Central memory CD8-positive, alpha-beta T cell (primary cell): ENCODE results near the gene OR13C5.
"Not testable (repeated sequence)": the region's sequence is repeated elsewhere in the genome, so short reads cannot be mapped to it uniquely, and the experiment has no call there.

Experiments
- ATAC-seq: fragments of 150-1000 bp; cut with Tn5 transposase; replicated peaks from 2 replicates; pipeline ENCODE4 v1.10.0; 2022; ENCODE audit warnings: mild to moderate bottlenecking, moderate FRiP score, moderate number of reproducible peaks; ENCODE audit not compliant: poor library complexity, severe bottlenecking; ENCODE audit errors: extremely low read depth
- DNase-seq, 2 donors: peaks; one replicate each; pipeline ENCODE4 v3.0.0; 2021; ENCODE audit warnings: low spot score in 2 of 2
- H3K27ac Mint-ChIP-seq: one replicate; pipeline ENCODE4 v1.8.0; 2022; ENCODE audit warnings: low read depth, mild to moderate bottlenecking, moderate library complexity, mixed read lengths
- H3K27me3 Mint-ChIP-seq: one replicate; pipeline ENCODE4 v1.8.0; 2022; ENCODE audit warnings: mixed read lengths
- H3K36me3 Mint-ChIP-seq: one replicate; pipeline ENCODE4 v1.8.0; 2022; ENCODE audit warnings: mild to moderate bottlenecking, moderate library complexity, mixed read lengths; ENCODE audit not compliant: insufficient read depth
- H3K4me1 Mint-ChIP-seq: one replicate; pipeline ENCODE4 v1.8.0; 2022; ENCODE audit warnings: mixed read lengths
- H3K4me3 Mint-ChIP-seq: one replicate; pipeline ENCODE4 v1.8.0; 2022; ENCODE audit warnings: mild to moderate bottlenecking, moderate library complexity, mixed read lengths
- H3K9me3 Mint-ChIP-seq: one replicate; pipeline ENCODE4 v1.8.0; 2022; ENCODE audit warnings: mixed read lengths

Gene OR13C5, protein sequence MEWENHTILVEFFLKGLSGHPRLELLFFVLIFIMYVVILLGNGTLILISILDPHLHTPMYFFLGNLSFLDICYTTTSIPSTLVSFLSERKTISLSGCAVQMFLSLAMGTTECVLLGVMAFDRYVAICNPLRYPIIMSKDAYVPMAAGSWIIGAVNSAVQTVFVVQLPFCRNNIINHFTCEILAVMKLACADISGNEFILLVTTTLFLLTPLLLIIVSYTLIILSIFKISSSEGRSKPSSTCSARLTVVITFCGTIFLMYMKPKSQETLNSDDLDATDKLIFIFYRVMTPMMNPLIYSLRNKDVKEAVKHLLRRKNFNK

GRCh38 chr9:104599313-104599712, at the start of gene OR13C5:
OR13C5 (minus strand) TSS chr9:104599413; CDS start chr9:104599413, 0 bp downstream.
- DNase-seq, H3K4me1 Mint-ChIP-seq, H3K36me3 Mint-ChIP-seq, ATAC-seq, H3K27me3 Mint-ChIP-seq, H3K4me3 Mint-ChIP-seq, H3K27ac Mint-ChIP-seq, H3K9me3 Mint-ChIP-seq: not testable (repeated sequence)

- no peak overlapping the region for H3K4me3 Mint-ChIP-seq
- DNase-seq: no peak
- H3K36me3 Mint-ChIP-seq: no peaks in the 10 kb centered on the region
These were observed 36.2 kb upstream of the OR13C5 start for GRCh38 chr9:104635456-104635855.

DNA sequence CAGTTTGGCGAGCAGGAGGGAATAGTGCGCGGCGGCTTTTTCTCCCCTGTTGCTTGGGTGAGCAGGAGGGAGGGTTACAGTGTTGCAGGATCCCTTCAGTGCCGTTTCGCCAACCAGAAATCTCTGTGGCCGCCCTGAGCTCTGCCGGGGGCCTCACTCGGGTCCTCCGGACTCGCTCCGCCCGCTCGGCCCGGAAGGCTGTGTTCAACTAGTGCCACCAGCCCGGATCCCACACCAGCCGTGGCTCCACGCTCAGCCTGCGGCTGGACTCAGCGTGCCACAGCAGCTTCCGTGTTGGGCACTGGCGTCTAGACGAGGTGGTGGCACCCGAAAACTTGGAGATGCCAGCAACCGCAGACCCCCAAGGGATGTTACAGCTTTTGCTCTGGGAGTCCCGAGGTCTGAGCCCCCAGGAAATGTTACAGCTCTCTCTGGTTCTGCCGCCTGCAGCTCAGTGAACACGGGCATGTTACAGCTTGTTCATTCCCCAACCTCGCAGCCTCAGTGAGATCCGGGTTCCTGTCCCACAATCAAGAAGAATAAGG, 34.8 kb upstream of the OR13C5 start:
- ATAC-seq: no peak
- DNase-seq: no peak

More at GRCh38 chr9:104635456-104635855, 36.2 kb upstream of the OR13C5 start:
- ATAC-seq: no peak
- H3K9me3 Mint-ChIP-seq: peaks cover 8% of the 10 kb centered on the region
- H3K4me1 Mint-ChIP-seq: no peaks in the 10 kb centered on the region
- H3K27ac Mint-ChIP-seq: no peak overlapping the region
- H3K27me3 Mint-ChIP-seq: no peaks in the 10 kb centered on the region

GRCh38 chr9:104625964-104626363, 26.8 kb upstream of the OR13C5 start:
- not testable (repeated sequence) for ATAC-seq, H3K27ac Mint-ChIP-seq, H3K9me3 Mint-ChIP-seq, H3K27me3 Mint-ChIP-seq, H3K4me3 Mint-ChIP-seq, DNase-seq, H3K36me3 Mint-ChIP-seq, H3K4me1 Mint-ChIP-seq

More for the DNA sequence above, 34.8 kb upstream of the OR13C5 start:
- Mint-ChIP-seq H3K9me3 (peaks cover 6% of the 10 kb centered on the region), H3K27ac (no peak overlapping the region), H3K4me3 (no peak overlapping the region), H3K4me1 (no peaks in the 10 kb centered on the region), H3K27me3 (no peaks in the 10 kb centered on the region), H3K36me3 (no peaks in the 10 kb centered on the region)

DNA sequence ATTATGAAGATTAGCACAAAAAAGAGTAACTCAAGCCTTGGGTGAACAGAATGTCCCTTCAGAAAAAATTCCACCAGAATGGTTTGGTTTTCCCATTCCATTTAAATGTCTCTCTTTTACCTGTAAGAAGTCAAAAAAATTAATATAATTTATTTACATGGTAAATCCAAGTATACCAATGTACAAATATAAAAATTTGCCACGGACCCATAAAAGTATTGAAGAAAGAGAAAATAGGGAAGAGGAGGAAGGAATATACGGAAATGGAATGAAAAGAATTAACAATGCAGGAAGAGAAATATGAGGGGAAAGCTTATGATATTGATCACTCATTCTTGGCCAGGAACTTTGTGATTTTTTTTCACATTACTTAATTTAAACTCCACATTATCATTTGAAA, 18.9 kb upstream of the OR13C5 start, which contains the start of gene OR13C9:
TSS of gene OR13C9 (minus strand) at position 101 of the 400 bp plus-strand sequence. CDS start at position 101, 0 bp downstream.
- ATAC-seq (no peak), DNase-seq (no peak)
- no peaks in the 10 kb centered on the region for H3K27me3 Mint-ChIP-seq
- no peaks in the 10 kb centered on the region for H3K36me3 Mint-ChIP-seq
- no peaks in the 10 kb centered on the region for H3K4me1 Mint-ChIP-seq
- no peak within 1 kb of the TSS for H3K27ac Mint-ChIP-seq
- H3K4me3 Mint-ChIP-seq: no peak within 1 kb of the TSS
- H3K9me3 Mint-ChIP-seq: peaks cover 1% of the 10 kb centered on the region

- Mint-ChIP-seq H3K27me3 (no peaks in the 10 kb centered on the region), H3K9me3 (peaks cover 8% of the 10 kb centered on the region), H3K4me3 (no peak overlapping the region), H3K4me1 (no peaks in the 10 kb centered on the region), H3K27ac (no peak overlapping the region), H3K36me3 (no peaks in the 10 kb centered on the region)
- ATAC-seq: no peak
- no peak for DNase-seq
These were observed 18.2 kb upstream of the OR13C5 start for GRCh38 chr9:104617418-104617817.

- H3K4me3 Mint-ChIP-seq: no peak overlapping the region
- no peaks in the 10 kb centered on the region for H3K36me3 Mint-ChIP-seq
- peaks cover 9% of the 10 kb centered on the region for H3K9me3 Mint-ChIP-seq
- H3K27me3 Mint-ChIP-seq: no peaks in the 10 kb centered on the region
- no peak for ATAC-seq
- no peak overlapping the region for H3K27ac Mint-ChIP-seq
- DNase-seq: no peak
- H3K4me1 Mint-ChIP-seq: no peaks in the 10 kb centered on the region
These were observed 12.0 kb upstream of the OR13C5 start for GRCh38 chr9:104611213-104611612.

GRCh38 chr9:104608336-104608735, 9.1 kb upstream of the OR13C5 start:
- no peak for DNase-seq
- Mint-ChIP-seq H3K4me1 (no peaks in the 10 kb centered on the region), H3K9me3 (peaks cover 9% of the 10 kb centered on the region), H3K4me3 (no peak overlapping the region), H3K27ac (no peak overlapping the region), H3K27me3 (no peaks in the 10 kb centered on the region), H3K36me3 (no peaks in the 10 kb centered on the region)
- no peak for ATAC-seq

- no peaks in the 10 kb centered on the region for H3K27me3 Mint-ChIP-seq
- DNase-seq (no peak), ATAC-seq (no peak)
- H3K4me3 Mint-ChIP-seq: no peak overlapping the region
- no peaks in the 10 kb centered on the region for H3K36me3 Mint-ChIP-seq
- no peaks in the 10 kb centered on the region for H3K4me1 Mint-ChIP-seq
- H3K9me3 Mint-ChIP-seq: no peaks in the 10 kb centered on the region
- H3K27ac Mint-ChIP-seq: no peak overlapping the region
These were observed 6.9 kb upstream of the OR13C5 start for GRCh38 chr9:104606152-104606551.

DNA sequence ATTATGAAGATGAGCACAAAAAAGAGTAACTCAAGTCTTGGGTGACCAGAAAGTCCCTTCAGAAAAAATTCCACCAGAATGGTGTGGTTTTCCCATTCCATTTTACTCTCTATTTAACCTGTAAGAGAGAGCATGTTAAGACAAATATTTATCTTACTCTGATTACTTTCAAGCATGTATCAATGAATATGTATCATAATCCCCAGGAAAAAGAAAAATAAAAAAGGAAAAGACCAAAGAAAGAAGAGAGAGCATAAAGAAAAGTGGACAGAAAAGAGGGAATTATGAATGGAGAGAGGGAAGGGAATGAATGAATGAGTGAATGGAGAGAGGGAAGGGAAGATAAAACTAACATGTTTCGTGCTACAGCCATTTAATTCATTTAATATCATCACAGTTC, 6.3 kb upstream of the OR13C5 start, which contains the start of gene OR13C2:
TSS of gene OR13C2 (minus strand) at position 101 of the 400 bp plus-strand sequence. CDS start at position 101, 0 bp downstream.
- H3K27me3 Mint-ChIP-seq: not testable (repeated sequence)

DNA sequence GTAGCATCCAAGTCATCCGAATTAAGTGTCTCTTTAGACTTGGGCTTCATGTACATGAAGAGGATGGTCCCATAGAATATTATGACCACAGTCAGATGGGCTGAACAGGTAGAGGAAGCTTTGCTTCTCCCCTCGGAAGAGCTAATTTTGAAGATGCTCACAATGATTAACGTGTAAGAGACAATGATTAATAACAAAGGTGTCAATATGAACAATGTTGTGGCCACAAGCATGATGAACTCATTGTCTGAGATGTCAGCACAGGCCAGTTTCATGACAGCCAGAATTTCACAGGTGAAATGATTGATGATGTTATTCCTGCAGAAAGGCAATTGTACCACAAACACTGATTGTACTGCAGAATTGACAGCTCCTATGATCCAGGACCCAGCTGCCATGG, 5.6 kb upstream of the OR13C5 start:
- no peak for DNase-seq
- H3K4me1 Mint-ChIP-seq: no peaks in the 10 kb centered on the region
- H3K36me3 Mint-ChIP-seq: no peaks in the 10 kb centered on the region
- ATAC-seq: no peak
- H3K4me3 Mint-ChIP-seq: no peak overlapping the region
- no peaks in the 10 kb centered on the region for H3K9me3 Mint-ChIP-seq
- H3K27me3 Mint-ChIP-seq: no peaks in the 10 kb centered on the region
- H3K27ac Mint-ChIP-seq: no peak overlapping the region

More for the DNA sequence above, 6.3 kb upstream of the OR13C5 start, which contains the start of gene OR13C2:
- H3K27ac Mint-ChIP-seq, H3K4me1 Mint-ChIP-seq, ATAC-seq, H3K4me3 Mint-ChIP-seq, DNase-seq, H3K9me3 Mint-ChIP-seq, H3K36me3 Mint-ChIP-seq: not testable (repeated sequence)

DNA sequence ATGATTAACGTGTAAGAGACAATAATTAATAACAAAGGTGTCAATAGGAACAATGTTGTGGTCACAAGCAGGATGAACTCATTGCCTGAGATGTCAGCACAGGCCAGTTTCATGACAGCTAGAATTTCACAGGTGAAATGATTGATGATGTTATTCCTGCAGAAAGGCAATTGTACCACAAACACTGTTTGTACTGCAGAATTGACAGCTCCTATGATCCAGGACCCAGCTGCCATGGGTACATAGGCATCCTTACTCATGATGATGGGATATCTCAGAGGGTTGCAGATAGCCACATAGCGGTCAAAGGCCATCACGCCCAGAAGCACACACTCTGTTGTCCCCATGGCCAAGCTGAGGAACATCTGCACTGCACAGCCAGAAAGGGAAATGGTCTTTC, 464 bp downstream of the OR13C5 start:
- DNase-seq, H3K27me3 Mint-ChIP-seq, H3K4me3 Mint-ChIP-seq, H3K9me3 Mint-ChIP-seq, ATAC-seq, H3K4me1 Mint-ChIP-seq, H3K36me3 Mint-ChIP-seq, H3K27ac Mint-ChIP-seq: not testable (repeated sequence)

- DNase-seq (no peak), ATAC-seq (no peak)
- no peak overlapping the region for H3K4me3 Mint-ChIP-seq
- no peaks in the 10 kb centered on the region for H3K27me3 Mint-ChIP-seq
- H3K4me1 Mint-ChIP-seq: no peaks in the 10 kb centered on the region
- peaks cover 18% of the 10 kb centered on the region for H3K9me3 Mint-ChIP-seq
- H3K36me3 Mint-ChIP-seq: peaks cover 1% of the 10 kb centered on the region
- H3K27ac Mint-ChIP-seq: no peak overlapping the region
These were observed 9.6 kb downstream of the OR13C5 start for GRCh38 chr9:104589626-104590025.
